Measurements from ENCODE around the gene ITGB8. TPM values are rescaled to one million over a fixed set of nuclear protein-coding genes. Genes with fewer than 3 reads are reported as not detected.
A peak's percentile ranks its signal among the peaks of the same experiment; 100 is the strongest.

Gene ITGB8
- total and polyA plus RNA-seq, 2 experiments from 2014 or later = 0.71 to 3.0 TPM

DNA sequence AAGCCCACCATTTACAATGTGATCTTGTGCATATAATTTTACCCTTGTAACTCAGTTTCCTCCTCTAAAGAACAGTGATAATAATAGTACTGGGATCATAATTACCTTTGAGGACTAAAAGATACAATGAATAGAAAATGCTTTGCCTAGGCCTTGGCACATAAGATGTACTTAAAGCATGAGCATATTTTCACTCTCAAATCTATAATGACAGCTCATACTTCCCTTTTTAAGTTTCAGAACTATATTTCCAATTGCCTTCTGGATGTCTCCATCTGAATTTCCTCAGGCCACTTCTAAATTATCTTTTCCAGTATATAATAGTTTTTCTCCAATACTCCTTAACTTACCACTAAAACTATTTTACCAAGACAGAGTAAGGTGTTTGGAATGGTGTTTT, 13.3 kb upstream of the ITGB8 start:
- H3K4me3 ChIP-seq = no peak overlapping the region
- no peaks in the 10 kb centered on the region for H3K4me1 ChIP-seq (ENCODE audit: insufficient read depth)
- H3K27ac ChIP-seq (ENCODE audit: low read depth) = no peak overlapping the region
- no peak overlapping the region for H3K4me3 Mint-ChIP-seq
- no peak overlapping the region for H3K4me2 ChIP-seq
- H3K36me3 ChIP-seq (ENCODE audit: insufficient read depth) = no peaks in the 10 kb centered on the region
- no peak overlapping the region for H3K27ac Mint-ChIP-seq
- no peaks in the 10 kb centered on the region for H3K79me2 ChIP-seq (replicated peaks; ENCODE audit: insufficient read depth)
- peaks cover 2% of the 10 kb centered on the region for H3K27me3 Mint-ChIP-seq (ENCODE audit: insufficient read depth, low read depth, poor library complexity)
- H3K27me3 ChIP-seq (ENCODE audit: insufficient read depth) = no peaks in the 10 kb centered on the region
- no peak for DNase-seq (ENCODE audit: low spot score)
- H4K20me1 ChIP-seq (replicated peaks; ENCODE audit: insufficient read depth) = no peaks in the 10 kb centered on the region
- no peaks in the 10 kb centered on the region for H3K9me2 ChIP-seq (ENCODE audit: insufficient read depth)
- no peak overlapping the region for H2AFZ ChIP-seq
- H3F3A ChIP-seq (replicated peaks; ENCODE audit: low read depth) = no peaks in the 10 kb centered on the region
- H3K4me1 Mint-ChIP-seq = peaks cover 4% of the 10 kb centered on the region
- ATAC-seq = no peak
- no peaks in the 10 kb centered on the region for H3K36me3 Mint-ChIP-seq (ENCODE audit: low read depth)
- no peak for TF ChIP-seq ZNF331 (CRISPR knock-in tag; IDR thresholded peaks at IDR 0.05; ENCODE audit: low read depth)
- no peak for TF ChIP-seq CREB1 (CRISPR knock-in tag; IDR thresholded peaks at IDR 0.05; ENCODE audit: low read depth)
- TF ChIP-seq, protein P1, sequence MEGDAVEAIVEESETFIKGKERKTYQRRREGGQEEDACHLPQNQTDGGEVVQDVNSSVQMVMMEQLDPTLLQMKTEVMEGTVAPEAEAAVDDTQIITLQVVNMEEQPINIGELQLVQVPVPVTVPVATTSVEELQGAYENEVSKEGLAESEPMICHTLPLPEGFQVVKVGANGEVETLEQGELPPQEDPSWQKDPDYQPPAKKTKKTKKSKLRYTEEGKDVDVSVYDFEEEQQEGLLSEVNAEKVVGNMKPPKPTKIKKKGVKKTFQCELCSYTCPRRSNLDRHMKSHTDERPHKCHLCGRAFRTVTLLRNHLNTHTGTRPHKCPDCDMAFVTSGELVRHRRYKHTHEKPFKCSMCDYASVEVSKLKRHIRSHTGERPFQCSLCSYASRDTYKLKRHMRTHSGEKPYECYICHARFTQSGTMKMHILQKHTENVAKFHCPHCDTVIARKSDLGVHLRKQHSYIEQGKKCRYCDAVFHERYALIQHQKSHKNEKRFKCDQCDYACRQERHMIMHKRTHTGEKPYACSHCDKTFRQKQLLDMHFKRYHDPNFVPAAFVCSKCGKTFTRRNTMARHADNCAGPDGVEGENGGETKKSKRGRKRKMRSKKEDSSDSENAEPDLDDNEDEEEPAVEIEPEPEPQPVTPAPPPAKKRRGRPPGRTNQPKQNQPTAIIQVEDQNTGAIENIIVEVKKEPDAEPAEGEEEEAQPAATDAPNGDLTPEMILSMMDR (conservative IDR thresholded peaks at IDR 0.05; ENCODE audit: low read depth in 2 of 2) = no peak
- no peak for TF ChIP-seq STAT1 (IDR thresholded peaks at IDR 0.05; ENCODE audit: unreplicated experiment)
- TF ChIP-seq NANOG (IDR thresholded peaks at IDR 0.05; ENCODE audit: borderline replicate concordance) = no peak
- H3K9me3 Mint-ChIP-seq = no peaks in the 10 kb centered on the region

DNA sequence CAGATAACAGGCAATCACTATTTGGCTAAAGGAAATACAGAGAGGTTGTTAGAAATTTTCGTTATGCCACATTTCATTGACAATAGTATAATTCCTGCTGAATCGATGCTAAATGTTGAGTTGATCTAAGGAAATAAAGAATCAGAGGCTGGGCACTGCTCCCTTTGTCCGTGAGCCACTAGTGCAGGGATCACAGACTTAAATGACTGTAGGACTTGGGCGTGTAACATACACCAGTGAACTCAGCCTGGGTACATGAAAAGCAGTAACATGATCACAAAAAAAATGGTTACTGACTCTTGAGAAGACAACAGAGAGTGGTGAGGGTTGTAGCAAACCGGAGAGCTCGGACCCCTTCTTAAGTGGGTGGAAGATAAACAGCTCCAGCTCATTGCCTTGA, 11.8 kb upstream of the ITGB8 start:
- no peaks in the 10 kb centered on the region for H3K36me3 Mint-ChIP-seq (ENCODE audit: low read depth)
- Histone ChIP-seq H3K4me2 (no peak overlapping the region), H3K27me3 (ENCODE audit: insufficient read depth) (no peaks in the 10 kb centered on the region)
- TF ChIP-seq, protein P2, sequence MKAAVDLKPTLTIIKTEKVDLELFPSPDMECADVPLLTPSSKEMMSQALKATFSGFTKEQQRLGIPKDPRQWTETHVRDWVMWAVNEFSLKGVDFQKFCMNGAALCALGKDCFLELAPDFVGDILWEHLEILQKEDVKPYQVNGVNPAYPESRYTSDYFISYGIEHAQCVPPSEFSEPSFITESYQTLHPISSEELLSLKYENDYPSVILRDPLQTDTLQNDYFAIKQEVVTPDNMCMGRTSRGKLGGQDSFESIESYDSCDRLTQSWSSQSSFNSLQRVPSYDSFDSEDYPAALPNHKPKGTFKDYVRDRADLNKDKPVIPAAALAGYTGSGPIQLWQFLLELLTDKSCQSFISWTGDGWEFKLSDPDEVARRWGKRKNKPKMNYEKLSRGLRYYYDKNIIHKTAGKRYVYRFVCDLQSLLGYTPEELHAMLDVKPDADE (IDR thresholded peaks at IDR 0.05) = no peak
- TF ChIP-seq POLR2AphosphoS5 (IDR thresholded peaks at IDR 0.05; ENCODE audit: low read depth) (no peak), EZH2 (IDR thresholded peaks at IDR 0.05; ENCODE audit: low read depth, unreplicated experiment) (no peak), ZNF331 (CRISPR knock-in tag; IDR thresholded peaks at IDR 0.05; ENCODE audit: low read depth) (no peak), STAT1 (IDR thresholded peaks at IDR 0.05; ENCODE audit: unreplicated experiment) (no peak), NANOG (IDR thresholded peaks at IDR 0.05; ENCODE audit: borderline replicate concordance) (no peak), JUNB (IDR thresholded peaks at IDR 0.05; ENCODE audit: unreplicated experiment) (no peak)
- TF ChIP-seq, protein P3, sequence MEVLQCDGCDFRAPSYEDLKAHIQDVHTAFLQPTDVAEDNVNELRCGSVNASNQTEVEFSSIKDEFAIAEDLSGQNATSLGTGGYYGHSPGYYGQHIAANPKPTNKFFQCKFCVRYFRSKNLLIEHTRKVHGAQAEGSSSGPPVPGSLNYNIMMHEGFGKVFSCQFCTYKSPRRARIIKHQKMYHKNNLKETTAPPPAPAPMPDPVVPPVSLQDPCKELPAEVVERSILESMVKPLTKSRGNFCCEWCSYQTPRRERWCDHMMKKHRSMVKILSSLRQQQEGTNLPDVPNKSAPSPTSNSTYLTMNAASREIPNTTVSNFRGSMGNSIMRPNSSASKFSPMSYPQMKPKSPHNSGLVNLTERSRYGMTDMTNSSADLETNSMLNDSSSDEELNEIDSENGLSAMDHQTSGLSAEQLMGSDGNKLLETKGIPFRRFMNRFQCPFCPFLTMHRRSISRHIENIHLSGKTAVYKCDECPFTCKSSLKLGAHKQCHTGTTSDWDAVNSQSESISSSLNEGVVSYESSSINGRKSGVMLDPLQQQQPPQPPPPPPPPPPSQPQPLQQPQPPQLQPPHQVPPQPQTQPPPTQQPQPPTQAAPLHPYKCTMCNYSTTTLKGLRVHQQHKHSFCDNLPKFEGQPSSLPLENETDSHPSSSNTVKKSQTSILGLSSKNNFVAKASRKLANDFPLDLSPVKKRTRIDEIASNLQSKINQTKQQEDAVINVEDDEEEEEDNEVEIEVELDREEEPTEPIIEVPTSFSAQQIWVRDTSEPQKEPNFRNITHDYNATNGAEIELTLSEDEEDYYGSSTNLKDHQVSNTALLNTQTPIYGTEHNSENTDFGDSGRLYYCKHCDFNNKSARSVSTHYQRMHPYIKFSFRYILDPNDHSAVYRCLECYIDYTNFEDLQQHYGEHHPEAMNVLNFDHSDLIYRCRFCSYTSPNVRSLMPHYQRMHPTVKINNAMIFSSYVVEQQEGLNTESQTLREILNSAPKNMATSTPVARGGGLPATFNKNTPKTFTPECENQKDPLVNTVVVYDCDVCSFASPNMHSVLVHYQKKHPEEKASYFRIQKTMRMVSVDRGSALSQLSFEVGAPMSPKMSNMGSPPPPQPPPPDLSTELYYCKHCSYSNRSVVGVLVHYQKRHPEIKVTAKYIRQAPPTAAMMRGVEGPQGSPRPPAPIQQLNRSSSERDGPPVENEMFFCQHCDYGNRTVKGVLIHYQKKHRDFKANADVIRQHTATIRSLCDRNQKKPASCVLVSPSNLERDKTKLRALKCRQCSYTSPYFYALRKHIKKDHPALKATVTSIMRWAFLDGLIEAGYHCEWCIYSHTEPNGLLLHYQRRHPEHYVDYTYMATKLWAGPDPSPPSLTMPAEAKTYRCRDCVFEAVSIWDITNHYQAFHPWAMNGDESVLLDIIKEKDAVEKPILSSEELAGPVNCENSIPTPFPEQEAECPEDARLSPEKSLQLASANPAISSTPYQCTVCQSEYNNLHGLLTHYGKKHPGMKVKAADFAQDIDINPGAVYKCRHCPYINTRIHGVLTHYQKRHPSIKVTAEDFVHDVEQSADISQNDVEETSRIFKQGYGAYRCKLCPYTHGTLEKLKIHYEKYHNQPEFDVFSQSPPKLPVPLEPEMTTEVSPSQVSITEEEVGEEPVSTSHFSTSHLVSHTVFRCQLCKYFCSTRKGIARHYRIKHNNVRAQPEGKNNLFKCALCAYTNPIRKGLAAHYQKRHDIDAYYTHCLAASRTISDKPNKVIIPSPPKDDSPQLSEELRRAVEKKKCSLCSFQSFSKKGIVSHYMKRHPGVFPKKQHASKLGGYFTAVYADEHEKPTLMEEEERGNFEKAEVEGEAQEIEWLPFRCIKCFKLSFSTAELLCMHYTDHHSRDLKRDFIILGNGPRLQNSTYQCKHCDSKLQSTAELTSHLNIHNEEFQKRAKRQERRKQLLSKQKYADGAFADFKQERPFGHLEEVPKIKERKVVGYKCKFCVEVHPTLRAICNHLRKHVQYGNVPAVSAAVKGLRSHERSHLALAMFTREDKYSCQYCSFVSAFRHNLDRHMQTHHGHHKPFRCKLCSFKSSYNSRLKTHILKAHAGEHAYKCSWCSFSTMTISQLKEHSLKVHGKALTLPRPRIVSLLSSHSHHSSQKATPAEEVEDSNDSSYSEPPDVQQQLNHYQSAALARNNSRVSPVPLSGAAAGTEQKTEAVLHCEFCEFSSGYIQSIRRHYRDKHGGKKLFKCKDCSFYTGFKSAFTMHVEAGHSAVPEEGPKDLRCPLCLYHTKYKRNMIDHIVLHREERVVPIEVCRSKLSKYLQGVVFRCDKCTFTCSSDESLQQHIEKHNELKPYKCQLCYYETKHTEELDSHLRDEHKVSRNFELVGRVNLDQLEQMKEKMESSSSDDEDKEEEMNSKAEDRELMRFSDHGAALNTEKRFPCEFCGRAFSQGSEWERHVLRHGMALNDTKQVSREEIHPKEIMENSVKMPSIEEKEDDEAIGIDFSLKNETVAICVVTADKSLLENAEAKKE (CRISPR knock-in tag; IDR thresholded peaks at IDR 0.05) = no peak

More for the DNA sequence above, 11.8 kb upstream of the ITGB8 start:
- Histone ChIP-seq H3K4me1 (ENCODE audit: insufficient read depth) (peaks cover 5% of the 10 kb centered on the region; the same call in 1 of the 2 replicates), H3K79me2 (replicated peaks; ENCODE audit: insufficient read depth) (no peaks in the 10 kb centered on the region), H2AFZ (peak overlapping the region; percentile 1; the same call in 1 of the 2 replicates), H3K27ac (ENCODE audit: low read depth) (no peak overlapping the region), H3K36me3 (ENCODE audit: insufficient read depth) (no peaks in the 10 kb centered on the region), H4K20me1 (replicated peaks; ENCODE audit: insufficient read depth) (no peaks in the 10 kb centered on the region), H3K9me2 (ENCODE audit: insufficient read depth) (no peaks in the 10 kb centered on the region), H3F3A (replicated peaks; ENCODE audit: low read depth) (no peaks in the 10 kb centered on the region), H3K4me3 (no peak overlapping the region)
- DNase-seq (ENCODE audit: low spot score) (no peak), ATAC-seq (no peak)
- Mint-ChIP-seq H3K9me3 (no peaks in the 10 kb centered on the region), H3K27ac (no peak overlapping the region), H3K4me3 (no peak overlapping the region), H3K27me3 (ENCODE audit: insufficient read depth, low read depth, poor library complexity) (peaks cover 2% of the 10 kb centered on the region), H3K4me1 (peaks cover 6% of the 10 kb centered on the region)

Data from GM23338 (cell line).